ENCODE data around the gene DYNC1I1. TPM values are rescaled to one million over a fixed set of nuclear protein-coding genes. Genes with fewer than 3 reads are reported as not detected.

DYNC1I1 gene
- total RNA-seq, 1 experiment from 2014 or later, result not detected

- Histone ChIP-seq H4K20me1 (ENCODE audit: insufficient read depth) (no peaks in the 10 kb centered on the region), H3F3A (ENCODE audit: insufficient read depth, low read depth) (no peaks in the 10 kb centered on the region), H3K4me2 (no peak overlapping the region), H3K27me3 (ENCODE audit: insufficient read depth, low read depth) (no peaks in the 10 kb centered on the region), H3K79me2 (ENCODE audit: low read depth) (no peaks in the 10 kb centered on the region), H3K9me2 (ENCODE audit: insufficient read depth) (no peaks in the 10 kb centered on the region), H3K27ac (no peak overlapping the region), H3K36me3 (ENCODE audit: low read depth) (no peaks in the 10 kb centered on the region), H2AFZ (no peak overlapping the region), H3K4me1 (replicated peaks; ENCODE audit: insufficient read depth) (no peaks in the 10 kb centered on the region), H3K4me3 (no peak overlapping the region), H3K9me3 (ENCODE audit: insufficient read depth, low read depth) (no peaks in the 10 kb centered on the region)
- TF ChIP-seq, protein P1, sequence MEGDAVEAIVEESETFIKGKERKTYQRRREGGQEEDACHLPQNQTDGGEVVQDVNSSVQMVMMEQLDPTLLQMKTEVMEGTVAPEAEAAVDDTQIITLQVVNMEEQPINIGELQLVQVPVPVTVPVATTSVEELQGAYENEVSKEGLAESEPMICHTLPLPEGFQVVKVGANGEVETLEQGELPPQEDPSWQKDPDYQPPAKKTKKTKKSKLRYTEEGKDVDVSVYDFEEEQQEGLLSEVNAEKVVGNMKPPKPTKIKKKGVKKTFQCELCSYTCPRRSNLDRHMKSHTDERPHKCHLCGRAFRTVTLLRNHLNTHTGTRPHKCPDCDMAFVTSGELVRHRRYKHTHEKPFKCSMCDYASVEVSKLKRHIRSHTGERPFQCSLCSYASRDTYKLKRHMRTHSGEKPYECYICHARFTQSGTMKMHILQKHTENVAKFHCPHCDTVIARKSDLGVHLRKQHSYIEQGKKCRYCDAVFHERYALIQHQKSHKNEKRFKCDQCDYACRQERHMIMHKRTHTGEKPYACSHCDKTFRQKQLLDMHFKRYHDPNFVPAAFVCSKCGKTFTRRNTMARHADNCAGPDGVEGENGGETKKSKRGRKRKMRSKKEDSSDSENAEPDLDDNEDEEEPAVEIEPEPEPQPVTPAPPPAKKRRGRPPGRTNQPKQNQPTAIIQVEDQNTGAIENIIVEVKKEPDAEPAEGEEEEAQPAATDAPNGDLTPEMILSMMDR (conservative IDR thresholded peaks at IDR 0.05), result no peak
- TF ChIP-seq EZH2 (IDR thresholded peaks at IDR 0.05; ENCODE audit: low read depth), result no peak
- DNase-seq, result no peak
- ChIA-PET CTCF (no interaction called here), POLR2A (ENCODE audit: unreplicated experiment) (no interaction called here)
- intact Hi-C loops (cut with micrococcal nuclease; ENCODE audit: unreplicated experiment), result no loop called here
- BruUV-seq (replicated peaks), result no TSS peak
These were observed 249.2 kb downstream of the DYNC1I1 start for GRCh38 chr7:96021568-96021967.

DNA sequence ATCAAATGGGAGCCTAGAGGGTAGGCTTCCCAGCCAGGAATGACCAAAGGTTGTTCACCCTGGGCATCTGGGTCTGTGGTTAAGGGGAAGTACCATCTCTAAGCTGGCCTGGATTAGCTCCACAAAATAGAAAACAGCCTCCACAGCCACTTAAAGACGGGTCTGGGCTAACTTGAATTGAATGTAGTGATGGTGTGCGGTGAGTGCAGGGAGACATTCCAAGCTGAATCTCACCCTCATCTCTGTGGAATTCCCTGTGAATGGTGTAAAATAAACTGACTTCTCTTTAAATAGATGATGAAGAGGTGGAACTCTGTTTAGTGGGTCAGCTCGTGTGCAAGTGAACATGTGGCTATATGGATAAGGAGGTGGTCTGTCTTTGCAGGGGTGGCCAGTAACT lies 251.0 kb downstream of the DYNC1I1 start:
- Histone ChIP-seq H3K4me3 (no peak overlapping the region), H2AFZ (no peak overlapping the region), H3K27me3 (ENCODE audit: insufficient read depth, low read depth) (no peaks in the 10 kb centered on the region), H3K79me2 (ENCODE audit: low read depth) (no peaks in the 10 kb centered on the region), H3K36me3 (ENCODE audit: low read depth) (no peaks in the 10 kb centered on the region), H3K4me1 (replicated peaks; ENCODE audit: insufficient read depth) (no peaks in the 10 kb centered on the region), H3K9me3 (ENCODE audit: insufficient read depth, low read depth) (no peaks in the 10 kb centered on the region), H3K27ac (no peak overlapping the region), H4K20me1 (ENCODE audit: insufficient read depth) (no peaks in the 10 kb centered on the region), H3F3A (ENCODE audit: insufficient read depth, low read depth) (no peaks in the 10 kb centered on the region), H3K4me2 (no peak overlapping the region), H3K9me2 (ENCODE audit: insufficient read depth) (no peaks in the 10 kb centered on the region)
- no peak for TF ChIP-seq EZH2 (IDR thresholded peaks at IDR 0.05; ENCODE audit: low read depth)
- TF ChIP-seq, protein P1 (conservative IDR thresholded peaks at IDR 0.05), result no peak
- CTCF ChIA-PET, result no interaction called here
- intact Hi-C loops (cut with micrococcal nuclease; ENCODE audit: unreplicated experiment), result no loop called here
- no TSS peak for BruUV-seq (replicated peaks)
- DNase-seq, result no peak
- POLR2A ChIA-PET (ENCODE audit: unreplicated experiment), result no interaction called here

GRCh38 chr7:96026010-96026409 lies 253.7 kb downstream of the DYNC1I1 start:
- no TSS peak for BruUV-seq (replicated peaks)
- Histone ChIP-seq H3F3A (ENCODE audit: insufficient read depth, low read depth) (no peaks in the 10 kb centered on the region), H3K79me2 (ENCODE audit: low read depth) (no peaks in the 10 kb centered on the region), H3K4me1 (replicated peaks; ENCODE audit: insufficient read depth) (no peaks in the 10 kb centered on the region), H3K9me2 (ENCODE audit: insufficient read depth) (no peaks in the 10 kb centered on the region), H3K4me3 (no peak overlapping the region), H3K27ac (no peak overlapping the region), H3K9me3 (ENCODE audit: insufficient read depth, low read depth) (no peaks in the 10 kb centered on the region), H3K4me2 (no peak overlapping the region), H2AFZ (no peak overlapping the region), H3K27me3 (ENCODE audit: insufficient read depth, low read depth) (no peaks in the 10 kb centered on the region), H4K20me1 (ENCODE audit: insufficient read depth) (no peaks in the 10 kb centered on the region), H3K36me3 (ENCODE audit: low read depth) (no peaks in the 10 kb centered on the region)
- CTCF ChIA-PET, result no interaction called here
- POLR2A ChIA-PET (ENCODE audit: unreplicated experiment), result no interaction called here
- TF ChIP-seq, protein P1 (conservative IDR thresholded peaks at IDR 0.05), result no peak
- TF ChIP-seq EZH2 (IDR thresholded peaks at IDR 0.05; ENCODE audit: low read depth), result no peak
- no peak for DNase-seq
- intact Hi-C loops (cut with micrococcal nuclease; ENCODE audit: unreplicated experiment), result no loop called here
